Measurements from ENCODE around the gene YLPM1. TPM values are rescaled to one million over a fixed set of nuclear protein-coding genes. Genes with fewer than 3 reads are reported as not detected.

YLPM1 gene
- total RNA-seq, 1 donor = 39.8 TPM

- Histone ChIP-seq H3K27ac (ENCODE audit: low read depth, low read length) (no peak overlapping the region), H2AFZ (ENCODE audit: low read length) (no peak overlapping the region), H3K36me3 (ENCODE audit: insufficient read depth, low read length) (no peaks in the 10 kb centered on the region), H3K27me3 (ENCODE audit: insufficient read depth, low read length) (no peaks in the 10 kb centered on the region), H3K79me2 (ENCODE audit: insufficient read depth, low read length) (no peaks in the 10 kb centered on the region), H3K4me2 (ENCODE audit: insufficient read depth, low read length) (no peak overlapping the region), H4K20me1 (ENCODE audit: insufficient read depth, low read length) (no peaks in the 10 kb centered on the region), H3K9me3 (ENCODE audit: low read depth, low read length) (no peaks in the 10 kb centered on the region), H3K4me3 (ENCODE audit: insufficient read depth, low read length) (no peak overlapping the region), H3K4me1 (ENCODE audit: insufficient read depth, low read length) (no peaks in the 10 kb centered on the region)
- no peak for TF ChIP-seq CTCF (IDR thresholded peaks at IDR 0.05; ENCODE audit: extremely low read depth, low read depth, low read length)
- DNase-seq (ENCODE audit: insufficient read length, low spot score, missing footprints) = no peak
These were observed 92.8 kb downstream of the YLPM1 start for GRCh38 chr14:74855945-74856344.

GRCh38 chr14:74856366-74856765 is 93.2 kb downstream of the YLPM1 start:
- no peak overlapping the region for H3K27ac ChIP-seq (ENCODE audit: low read depth, low read length)
- no peaks in the 10 kb centered on the region for H3K79me2 ChIP-seq (ENCODE audit: insufficient read depth, low read length)
- H2AFZ ChIP-seq (ENCODE audit: low read length) = no peak overlapping the region
- no peaks in the 10 kb centered on the region for H3K36me3 ChIP-seq (ENCODE audit: insufficient read depth, low read length)
- no peak for TF ChIP-seq CTCF (IDR thresholded peaks at IDR 0.05; ENCODE audit: extremely low read depth, low read depth, low read length)
- no peaks in the 10 kb centered on the region for H3K27me3 ChIP-seq (ENCODE audit: insufficient read depth, low read length)
- no peaks in the 10 kb centered on the region for H4K20me1 ChIP-seq (ENCODE audit: insufficient read depth, low read length)
- no peak overlapping the region for H3K4me3 ChIP-seq (ENCODE audit: insufficient read depth, low read length)
- H3K4me2 ChIP-seq (ENCODE audit: insufficient read depth, low read length) = no peak overlapping the region
- H3K9me3 ChIP-seq (ENCODE audit: low read depth, low read length) = no peaks in the 10 kb centered on the region
- no peak for DNase-seq (ENCODE audit: insufficient read length, low spot score, missing footprints)
- no peaks in the 10 kb centered on the region for H3K4me1 ChIP-seq (ENCODE audit: insufficient read depth, low read length)

GRCh38 chr14:74858022-74858421 is 94.9 kb downstream of the YLPM1 start:
- no peak for DNase-seq (ENCODE audit: insufficient read length, low spot score, missing footprints)
- TF ChIP-seq CTCF (IDR thresholded peaks at IDR 0.05; ENCODE audit: extremely low read depth, low read depth, low read length) = no peak
- Histone ChIP-seq H3K79me2 (ENCODE audit: insufficient read depth, low read length) (no peaks in the 10 kb centered on the region), H3K36me3 (ENCODE audit: insufficient read depth, low read length) (no peaks in the 10 kb centered on the region), H3K9me3 (ENCODE audit: low read depth, low read length) (no peaks in the 10 kb centered on the region), H3K4me2 (ENCODE audit: insufficient read depth, low read length) (no peak overlapping the region), H3K27ac (ENCODE audit: low read depth, low read length) (no peak overlapping the region), H3K4me3 (ENCODE audit: insufficient read depth, low read length) (no peak overlapping the region), H2AFZ (ENCODE audit: low read length) (no peak overlapping the region), H3K4me1 (ENCODE audit: insufficient read depth, low read length) (no peaks in the 10 kb centered on the region), H3K27me3 (ENCODE audit: insufficient read depth, low read length) (no peaks in the 10 kb centered on the region), H4K20me1 (ENCODE audit: insufficient read depth, low read length) (no peaks in the 10 kb centered on the region)

GRCh38 chr14:74859757-74860552 is 96.8 kb downstream of the YLPM1 start:
- Histone ChIP-seq H3K27ac (ENCODE audit: low read depth, low read length) (no peak overlapping the region), H3K4me3 (ENCODE audit: insufficient read depth, low read length) (no peak overlapping the region), H3K4me2 (ENCODE audit: insufficient read depth, low read length) (no peak overlapping the region), H2AFZ (ENCODE audit: low read length) (no peak overlapping the region), H3K79me2 (ENCODE audit: insufficient read depth, low read length) (no peaks in the 10 kb centered on the region), H4K20me1 (ENCODE audit: insufficient read depth, low read length) (no peaks in the 10 kb centered on the region), H3K27me3 (ENCODE audit: insufficient read depth, low read length) (no peaks in the 10 kb centered on the region), H3K36me3 (ENCODE audit: insufficient read depth, low read length) (no peaks in the 10 kb centered on the region), H3K9me3 (ENCODE audit: low read depth, low read length) (no peaks in the 10 kb centered on the region), H3K4me1 (ENCODE audit: insufficient read depth, low read length) (no peaks in the 10 kb centered on the region)
- TF ChIP-seq CTCF (IDR thresholded peaks at IDR 0.05; ENCODE audit: extremely low read depth, low read depth, low read length) = no peak
- no peak for DNase-seq (ENCODE audit: insufficient read length, low spot score, missing footprints)
